HG03108 (cell line): ENCODE measurements around the gene NUDT5.

Experiments used
- ATAC-seq: cut with Tn5 transposase; IDR thresholded peaks from one replicate; pipeline ENCODE4 v1.9.1; 2021; ENCODE audit warnings: moderate library complexity; ENCODE audit not compliant: unreplicated experiment

NUDT5 gene

DNA sequence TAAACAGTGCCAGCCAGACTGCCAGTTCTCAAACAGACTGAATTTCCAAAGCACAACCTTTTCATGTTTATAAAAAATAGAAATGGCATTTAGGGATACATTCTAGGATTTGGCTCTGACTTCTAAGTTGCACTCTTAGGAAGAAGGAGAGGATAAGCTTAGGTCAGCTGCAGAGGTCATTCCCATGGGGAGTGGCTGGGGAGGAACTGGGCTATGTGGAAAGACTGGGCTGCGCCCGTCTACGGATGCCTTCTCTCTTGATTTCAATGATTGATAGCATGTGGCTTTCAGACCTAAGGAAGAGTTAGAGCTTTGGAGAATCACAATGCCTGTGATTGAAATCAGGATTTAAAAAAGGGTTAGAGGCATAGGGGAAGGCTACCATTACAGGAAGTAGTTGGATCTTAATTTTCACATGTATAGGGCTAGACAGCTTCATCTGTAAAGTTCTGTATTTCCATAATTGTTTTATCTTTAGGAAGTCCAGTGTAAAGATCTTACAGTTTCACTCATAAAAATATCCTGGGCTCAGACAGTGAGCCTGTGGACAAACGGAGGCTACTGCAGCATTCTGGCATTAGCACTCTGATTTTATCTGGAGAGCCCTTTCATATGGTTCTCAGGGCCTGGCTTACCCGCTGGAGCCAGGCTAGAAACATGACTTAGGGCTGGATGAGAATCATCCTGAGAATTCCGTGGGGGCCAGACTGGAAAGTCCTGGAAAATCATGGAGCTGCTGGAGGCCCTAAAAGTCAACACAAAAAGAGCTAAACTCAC is 29.5 kb downstream of the NUDT5 start:
- ATAC-seq: no peak

DNA sequence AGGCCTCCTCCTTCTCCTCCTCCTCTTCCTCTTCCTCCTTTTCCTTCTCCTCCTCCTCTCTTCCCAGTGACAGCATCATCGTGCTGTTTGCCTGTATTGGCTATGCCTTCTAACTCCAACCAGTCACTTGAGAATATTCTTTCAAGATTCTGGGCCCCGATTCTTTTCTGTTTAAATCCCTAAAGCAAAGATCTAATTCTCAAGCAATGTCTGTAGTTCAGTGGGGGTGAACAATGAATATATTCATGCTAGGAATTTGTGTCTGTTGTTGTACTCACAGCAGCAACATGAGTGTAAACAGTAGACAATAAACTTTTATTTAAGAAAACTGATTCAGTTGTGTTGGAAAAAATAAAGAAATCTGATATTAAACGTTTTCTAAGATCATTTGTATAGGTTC is 30.7 kb downstream of the NUDT5 start:
- ATAC-seq: no peak

- no peak for ATAC-seq
Measured at GRCh38 chr10:12164085-12164484, 31.6 kb downstream of the NUDT5 start.

DNA sequence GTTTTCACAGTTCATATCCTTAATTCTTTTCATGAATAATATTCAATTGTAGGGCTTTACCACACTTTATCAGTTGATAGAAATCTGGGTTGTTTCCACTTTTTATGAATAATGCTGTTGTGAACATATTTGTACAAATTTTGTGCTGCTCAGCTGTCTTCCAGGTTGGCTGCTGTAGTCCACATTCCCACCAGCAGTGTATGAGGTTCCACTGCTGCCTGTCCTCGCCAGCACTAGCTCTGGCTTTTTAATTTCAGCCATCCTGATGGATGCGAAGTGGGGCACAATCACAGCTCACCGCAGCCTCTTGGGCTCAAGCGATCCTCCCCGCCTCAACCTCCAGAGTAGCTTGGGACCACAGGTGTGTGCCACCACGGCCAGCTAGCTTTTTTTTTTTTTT is 32.8 kb downstream of the NUDT5 start:
- no peak for ATAC-seq

GRCh38 chr10:12160664-12161063 is 35.0 kb downstream of the NUDT5 start:
- ATAC-seq: no peak

DNA sequence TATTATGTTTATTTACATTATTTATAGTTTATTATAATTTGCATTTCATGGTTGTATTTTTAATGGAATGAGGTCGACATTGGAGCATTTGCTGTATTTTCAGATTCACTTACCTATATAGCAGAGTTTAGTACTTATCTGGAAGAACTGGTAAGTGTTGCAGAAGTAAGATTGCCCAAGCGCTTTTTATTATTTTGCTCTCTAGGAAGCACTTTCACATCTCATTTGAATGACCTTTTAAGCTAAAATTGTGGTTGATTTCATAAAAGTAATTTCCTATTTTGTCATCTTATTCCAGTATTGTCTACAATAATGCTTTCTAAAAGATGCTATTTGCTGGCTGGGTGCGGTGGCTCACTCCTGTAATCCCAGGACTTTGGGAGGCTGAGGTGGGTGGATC is 37.6 kb downstream of the NUDT5 start:
- no peak for ATAC-seq

- no peak for ATAC-seq
Measured at GRCh38 chr10:12156367-12157123, 39.1 kb downstream of the NUDT5 start.

GRCh38 chr10:12154516-12154915 is 41.2 kb downstream of the NUDT5 start:
- no peak for ATAC-seq

GRCh38 chr10:12150163-12150562 is 45.5 kb downstream of the NUDT5 start:
- ATAC-seq: no peak

DNA sequence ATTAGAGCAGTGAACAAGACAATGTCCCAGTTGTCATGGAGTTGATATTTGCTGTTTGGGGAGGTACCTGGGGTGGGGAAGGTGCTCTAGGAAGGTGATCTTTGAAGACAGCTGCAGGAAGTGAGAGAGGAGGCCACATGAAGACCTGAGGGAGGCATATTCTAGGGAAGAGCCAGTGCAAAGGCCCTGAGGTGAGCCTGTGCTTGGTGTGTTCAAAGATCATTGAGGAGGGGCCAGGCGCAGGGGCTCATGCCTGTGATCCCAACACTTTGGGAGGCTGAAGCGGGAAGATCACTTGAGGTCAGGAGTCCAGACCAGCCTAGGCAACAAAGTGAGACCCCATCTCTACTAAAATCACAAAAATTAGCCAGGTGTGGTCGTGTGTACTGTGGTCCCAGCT is 51.2 kb downstream of the NUDT5 start:
- ATAC-seq: no peak

GRCh38 chr10:12140038-12140437 is 55.7 kb downstream of the NUDT5 start:
- no peak for ATAC-seq

DNA sequence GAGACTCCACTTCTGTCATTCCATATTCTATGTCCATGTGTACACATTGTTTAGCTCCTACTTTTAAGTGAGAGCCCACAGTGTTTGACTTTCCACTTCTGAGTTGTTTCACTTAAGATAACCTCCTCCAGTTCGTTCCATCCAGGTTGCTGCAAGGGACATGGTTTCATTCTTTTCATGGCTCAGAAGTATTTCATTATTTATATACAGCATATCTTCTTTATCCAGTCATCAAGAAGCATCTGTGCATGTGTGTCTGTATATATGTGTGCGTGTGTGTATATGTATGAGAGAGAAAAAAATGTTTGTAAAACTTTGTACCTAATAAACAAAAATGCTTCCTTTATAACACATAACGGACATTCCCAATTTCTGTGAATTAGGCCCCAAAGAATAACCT is 60.1 kb downstream of the NUDT5 start:
- no peak for ATAC-seq

GRCh38 chr10:12130237-12130872 is 65.3 kb downstream of the NUDT5 start:
- ATAC-seq: no peak

DNA sequence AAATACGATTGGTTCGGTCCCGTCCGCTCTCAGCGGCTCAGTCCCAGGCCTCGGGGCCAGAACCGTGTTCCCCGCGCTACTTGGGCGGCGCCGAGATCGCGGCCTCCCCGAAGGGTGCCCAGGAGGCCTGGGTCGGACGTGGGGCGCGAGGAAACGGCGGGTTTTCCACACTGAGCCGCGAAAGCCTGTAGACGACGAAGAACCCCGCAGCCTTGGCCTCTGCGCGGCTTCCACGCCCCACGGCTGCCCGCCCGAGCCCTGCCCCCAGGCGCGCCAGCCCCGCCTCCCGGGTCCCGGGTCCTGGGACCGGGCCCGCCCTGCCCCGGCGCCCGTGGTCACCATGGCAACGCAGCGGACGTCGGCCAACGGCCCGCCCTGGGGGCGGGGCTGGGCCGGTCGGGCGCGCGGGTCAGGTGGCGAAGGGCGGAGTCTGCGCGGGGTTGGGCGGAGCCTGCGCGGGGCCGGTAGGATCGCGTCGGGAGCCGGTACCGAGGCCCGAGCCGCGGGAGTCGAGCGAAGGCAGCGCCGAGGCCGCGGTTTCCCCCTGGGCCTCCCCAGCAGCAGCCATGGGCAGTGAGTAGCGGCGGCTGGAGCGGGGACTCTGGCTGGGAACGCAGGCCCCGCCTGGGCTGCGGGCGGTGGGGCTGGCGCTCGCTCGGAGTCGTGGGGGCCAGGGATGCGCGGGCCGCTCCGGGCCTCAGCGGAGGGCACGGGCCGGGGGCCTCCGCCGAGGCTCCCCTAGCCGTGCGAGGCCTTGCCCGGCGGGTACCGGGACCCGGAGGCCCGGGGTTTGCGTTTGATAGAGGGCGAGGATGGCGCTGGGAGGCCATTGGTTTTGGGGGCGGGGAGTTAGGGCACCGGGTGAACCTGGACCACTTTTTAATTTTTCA is 66.2 kb downstream of the NUDT5 start, which contains the start of gene SEC61A2:
TSS of gene SEC61A2 (plus strand) at position 456 of the 890 bp plus-strand sequence. CDS start at position 567, 111 bp downstream.
- ATAC-seq: peak; percentile 86

GRCh38 chr10:12121673-12122072 is 74.0 kb downstream of the NUDT5 start:
- no peak for ATAC-seq
